ENCODE results near the gene BCL2L14.

The BCL2L14 gene

GRCh38 chr12:12054993-12055392 lies 15.7 kb upstream of the BCL2L14 start:
- DNase-seq (ENCODE audit: low spot score) = no peak

DNA sequence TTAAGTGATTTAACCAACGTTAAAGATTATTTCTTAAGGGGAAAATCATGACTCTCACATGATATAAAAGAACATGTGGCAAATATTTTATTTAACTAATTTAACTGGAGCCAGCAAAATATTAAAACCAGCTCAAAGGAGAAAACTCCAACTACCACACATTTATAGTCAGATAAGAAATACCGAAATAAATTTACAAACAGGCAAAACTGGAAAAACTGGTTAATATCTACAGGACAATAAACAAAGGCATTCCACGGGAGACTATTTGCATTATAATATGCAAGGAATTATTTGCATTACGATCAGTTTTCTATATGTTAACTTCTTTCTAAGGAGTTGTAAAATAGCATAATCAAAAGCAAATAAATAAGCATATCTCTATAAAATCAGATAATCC lies 13.8 kb upstream of the BCL2L14 start:
- no peak for DNase-seq (ENCODE audit: low spot score)

DNA sequence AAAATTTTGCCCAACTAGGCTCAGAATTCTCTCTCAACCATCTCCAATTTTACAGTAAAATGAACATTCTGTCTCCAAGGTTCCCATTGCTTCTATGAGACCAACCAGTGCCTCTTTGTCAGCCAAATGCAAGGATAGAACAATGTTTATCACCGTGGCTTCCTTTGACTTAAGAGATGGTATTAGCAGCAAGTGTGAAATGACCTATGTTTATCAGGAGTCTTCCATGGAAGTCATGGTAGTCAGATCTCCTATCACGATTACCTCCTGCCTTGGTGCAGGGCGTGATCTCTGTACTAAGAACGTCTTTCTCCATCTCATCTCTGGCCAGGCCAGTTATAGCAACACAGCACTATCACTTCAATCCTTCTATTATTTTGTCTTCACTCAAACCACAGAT lies 6.1 kb upstream of the BCL2L14 start:
- DNase-seq (ENCODE audit: low spot score) = no peak

- DNase-seq (ENCODE audit: low spot score) = no peak
Observed at GRCh38 chr12:12068751-12069150, 2.0 kb upstream of the BCL2L14 start.

GRCh38 chr12:12069821-12070548 lies 754 bp upstream of the BCL2L14 start:
- no peak for DNase-seq (ENCODE audit: low spot score)

DNA sequence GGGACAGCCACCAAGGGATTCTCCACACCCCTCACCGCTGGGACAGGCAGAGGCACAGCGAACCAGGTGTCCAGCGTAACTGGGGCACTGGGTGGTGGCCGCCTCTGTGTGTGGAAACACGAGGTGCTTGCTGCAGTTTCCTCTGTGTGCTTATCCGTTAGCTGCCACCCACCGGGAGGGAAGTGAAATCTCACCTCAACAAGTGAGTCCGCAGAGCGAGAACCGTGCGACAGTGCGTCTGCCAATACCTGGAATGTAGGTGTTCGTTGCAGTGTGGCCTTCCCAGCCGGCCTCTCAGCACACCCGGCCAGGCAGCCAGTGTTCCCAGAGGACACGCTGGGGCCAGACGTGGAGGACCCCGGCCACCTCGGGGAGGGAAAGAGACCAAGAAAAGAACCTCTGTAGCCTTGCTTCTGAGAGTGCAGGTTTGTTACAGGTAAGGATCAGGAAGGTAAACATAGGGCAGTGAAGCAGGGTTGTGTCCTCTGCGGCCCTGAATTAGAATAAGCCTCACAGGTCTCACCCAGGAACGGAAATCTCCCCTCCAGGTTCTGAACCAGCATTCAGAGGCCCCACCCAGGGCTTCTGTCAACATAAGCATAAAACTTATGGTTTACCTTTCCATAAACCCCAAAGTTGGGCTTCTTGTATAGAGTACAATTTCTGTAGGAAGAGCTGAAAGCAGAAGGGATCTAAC lies 1.5 kb downstream of the BCL2L14 start:
- no peak for DNase-seq (ENCODE audit: low spot score)

DNA sequence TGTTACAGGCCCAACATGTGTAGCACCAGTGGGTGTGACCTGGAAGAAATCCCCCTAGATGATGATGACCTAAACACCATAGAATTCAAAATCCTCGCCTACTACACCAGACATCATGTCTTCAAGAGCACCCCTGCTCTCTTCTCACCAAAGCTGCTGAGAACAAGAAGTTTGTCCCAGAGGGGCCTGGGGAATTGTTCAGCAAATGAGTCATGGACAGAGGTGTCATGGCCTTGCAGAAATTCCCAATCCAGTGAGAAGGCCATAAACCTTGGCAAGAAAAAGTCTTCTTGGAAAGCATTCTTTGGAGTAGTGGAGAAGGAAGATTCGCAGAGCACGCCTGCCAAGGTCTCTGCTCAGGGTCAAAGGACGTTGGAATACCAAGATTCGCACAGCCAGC lies 8.6 kb downstream of the BCL2L14 start:
- DNase-seq (ENCODE audit: low spot score) = no peak

- no peak for DNase-seq (ENCODE audit: low spot score)
Observed at GRCh38 chr12:12081836-12082497, 11.2 kb downstream of the BCL2L14 start.

DNA sequence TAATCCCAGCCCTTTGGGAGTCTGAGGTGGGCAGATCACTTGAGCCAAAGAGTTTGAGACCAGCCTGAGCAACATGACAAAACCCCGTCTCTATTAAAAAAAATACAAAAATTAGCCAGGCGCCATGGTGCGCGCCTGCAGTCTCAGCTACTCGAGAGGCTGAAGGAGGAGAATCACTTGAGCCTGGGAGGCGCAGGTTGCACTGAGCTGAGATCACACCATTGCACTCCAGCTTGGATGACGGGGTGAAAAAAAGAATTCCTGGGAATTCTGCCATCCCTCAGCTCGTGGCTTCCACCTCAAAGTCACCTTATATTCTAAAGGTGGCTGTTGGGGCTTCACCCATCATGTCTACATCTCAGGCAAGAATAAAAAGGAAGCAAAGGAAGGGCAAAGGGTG lies 12.9 kb downstream of the BCL2L14 start:
- DNase-seq (ENCODE audit: low spot score) = no peak

GRCh38 chr12:12086362-12086761 lies 15.6 kb downstream of the BCL2L14 start:
- no peak for DNase-seq (ENCODE audit: low spot score)

- DNase-seq (ENCODE audit: low spot score) = no peak
Observed at GRCh38 chr12:12086973-12087692, 16.4 kb downstream of the BCL2L14 start.

DNA sequence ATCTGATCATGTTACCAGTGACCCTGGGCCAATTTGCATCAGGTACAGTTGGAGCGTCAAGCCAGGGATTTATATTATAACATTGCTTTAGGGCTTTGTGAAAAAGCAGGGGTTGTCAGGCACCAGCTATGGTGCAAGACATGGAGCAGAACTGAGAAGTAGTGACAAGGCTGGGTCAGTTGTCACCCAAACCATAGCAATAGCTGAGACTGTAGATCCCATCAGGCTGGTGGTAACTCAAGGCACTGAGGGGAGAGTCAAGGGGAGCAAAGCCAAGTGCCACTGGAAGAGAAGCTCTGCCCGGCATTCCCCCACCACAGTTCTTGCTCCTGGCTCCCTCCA lies 16.9 kb downstream of the BCL2L14 start:
- DNase-seq (ENCODE audit: low spot score) = no peak

DNA sequence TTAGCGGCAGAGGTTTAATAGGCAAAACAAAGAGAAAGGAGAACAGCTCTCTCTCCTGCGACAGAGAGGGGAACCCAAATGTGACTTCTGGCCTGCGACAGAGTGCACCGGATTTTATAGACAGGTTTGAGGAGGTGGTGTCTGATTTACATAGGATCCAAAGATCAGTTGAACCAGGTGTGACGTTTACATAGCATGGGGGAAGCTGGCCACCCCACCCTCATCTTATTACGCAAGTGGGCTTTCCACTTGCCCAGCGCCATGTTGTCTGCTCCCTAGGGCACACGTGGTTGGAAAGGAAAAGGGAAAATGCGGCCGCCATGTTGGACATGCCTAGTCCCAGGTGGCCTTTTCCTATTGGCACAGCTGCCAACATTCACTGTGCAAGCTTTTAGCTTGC lies 17.4 kb downstream of the BCL2L14 start:
- no peak for DNase-seq (ENCODE audit: low spot score)

DNA sequence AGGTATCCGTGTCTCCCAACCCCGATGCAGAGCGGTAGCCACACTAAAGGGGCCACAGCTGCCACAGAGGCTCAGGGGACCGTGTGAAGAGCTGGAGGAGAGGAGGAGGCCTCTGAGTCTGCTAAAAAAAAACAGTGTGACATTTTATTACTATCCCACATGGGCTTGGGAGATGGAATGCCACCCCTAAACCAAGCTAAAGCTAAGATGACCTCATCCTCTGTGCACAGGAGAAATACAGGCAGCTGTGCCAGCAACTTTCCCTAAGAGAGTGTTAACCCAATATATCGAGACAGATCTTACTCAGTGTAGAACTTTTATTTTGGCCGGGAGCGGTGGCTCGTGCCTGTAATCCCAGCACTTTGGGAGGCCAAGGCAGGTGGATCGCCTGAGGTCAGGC lies 18.0 kb downstream of the BCL2L14 start:
- no peak for DNase-seq (ENCODE audit: low spot score)

DNA sequence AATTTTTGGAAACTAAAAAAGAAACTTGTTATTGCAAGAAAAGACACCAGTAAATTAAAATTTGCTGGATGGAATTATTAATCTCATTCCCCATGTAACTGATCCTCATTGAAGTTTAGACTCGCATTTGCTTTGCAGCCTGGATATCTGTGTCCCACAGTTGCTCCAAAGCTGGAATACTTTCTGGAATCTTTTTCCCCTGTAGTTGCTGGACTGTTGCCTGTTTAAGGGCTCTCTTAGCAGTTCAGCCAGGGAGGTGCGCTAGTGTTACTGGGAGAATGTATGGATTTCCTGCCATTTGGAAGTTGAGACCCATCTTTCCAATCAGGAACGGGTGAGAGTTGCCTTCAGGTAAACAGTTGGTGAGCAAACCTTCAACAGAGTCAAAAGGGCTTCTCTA lies 20.3 kb downstream of the BCL2L14 start:
- no peak for DNase-seq (ENCODE audit: low spot score)

DNA sequence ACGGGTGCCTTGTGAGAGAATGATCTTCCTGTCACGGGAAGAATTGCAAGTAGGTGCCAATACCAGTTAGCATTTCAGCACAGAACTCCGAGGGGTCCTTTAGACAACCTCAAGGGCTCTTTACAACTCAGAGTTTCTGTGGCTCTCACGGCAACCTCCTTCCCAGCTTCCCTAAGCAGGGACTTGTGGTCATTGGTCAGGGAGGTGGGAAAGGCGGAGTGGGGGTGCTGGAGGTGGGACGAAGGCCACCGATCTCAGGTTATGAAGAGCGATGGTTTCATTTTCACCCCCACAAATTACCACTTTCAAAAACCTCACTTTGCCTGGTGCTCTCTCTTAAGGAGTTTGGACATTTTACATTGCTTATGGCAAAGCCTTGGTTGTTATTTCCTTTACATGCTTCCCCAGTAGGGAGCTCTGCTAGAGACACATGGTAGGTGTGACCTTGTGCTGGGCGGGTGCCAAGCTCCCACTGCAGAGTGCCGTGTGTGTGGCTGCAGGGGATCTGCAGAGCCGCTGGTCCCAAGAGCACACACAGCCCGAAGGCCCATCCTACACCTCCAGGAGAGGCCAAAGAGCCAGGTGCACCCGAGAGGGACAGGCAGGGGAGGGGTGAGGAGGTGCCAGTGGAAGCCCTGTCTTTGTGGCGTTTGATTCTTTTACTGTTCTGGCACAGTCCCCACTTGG lies 21.4 kb downstream of the BCL2L14 start:
- no peak for DNase-seq (ENCODE audit: low spot score)

DNA sequence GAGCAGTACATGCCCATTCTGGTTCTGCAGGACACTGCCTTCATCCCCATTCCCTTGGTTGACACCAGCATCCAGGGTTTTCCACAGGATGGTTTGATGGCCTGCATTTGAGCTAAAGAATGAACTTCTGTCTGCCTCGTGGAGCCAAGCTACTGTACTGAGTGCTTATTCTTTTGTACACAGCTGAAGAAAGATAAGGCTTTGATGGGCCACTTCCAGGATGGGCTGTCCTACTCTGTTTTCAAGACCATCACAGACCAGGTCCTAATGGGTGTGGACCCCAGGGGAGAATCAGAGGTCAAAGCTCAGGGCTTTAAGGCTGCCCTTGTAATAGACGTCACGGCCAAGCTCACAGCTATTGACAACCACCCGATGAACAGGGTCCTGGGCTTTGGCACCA lies 23.7 kb downstream of the BCL2L14 start:
- DNase-seq (ENCODE audit: low spot score) = no peak

GRCh38 chr12:12095021-12095420 lies 24.3 kb downstream of the BCL2L14 start:
- no peak for DNase-seq (ENCODE audit: low spot score)

DNA sequence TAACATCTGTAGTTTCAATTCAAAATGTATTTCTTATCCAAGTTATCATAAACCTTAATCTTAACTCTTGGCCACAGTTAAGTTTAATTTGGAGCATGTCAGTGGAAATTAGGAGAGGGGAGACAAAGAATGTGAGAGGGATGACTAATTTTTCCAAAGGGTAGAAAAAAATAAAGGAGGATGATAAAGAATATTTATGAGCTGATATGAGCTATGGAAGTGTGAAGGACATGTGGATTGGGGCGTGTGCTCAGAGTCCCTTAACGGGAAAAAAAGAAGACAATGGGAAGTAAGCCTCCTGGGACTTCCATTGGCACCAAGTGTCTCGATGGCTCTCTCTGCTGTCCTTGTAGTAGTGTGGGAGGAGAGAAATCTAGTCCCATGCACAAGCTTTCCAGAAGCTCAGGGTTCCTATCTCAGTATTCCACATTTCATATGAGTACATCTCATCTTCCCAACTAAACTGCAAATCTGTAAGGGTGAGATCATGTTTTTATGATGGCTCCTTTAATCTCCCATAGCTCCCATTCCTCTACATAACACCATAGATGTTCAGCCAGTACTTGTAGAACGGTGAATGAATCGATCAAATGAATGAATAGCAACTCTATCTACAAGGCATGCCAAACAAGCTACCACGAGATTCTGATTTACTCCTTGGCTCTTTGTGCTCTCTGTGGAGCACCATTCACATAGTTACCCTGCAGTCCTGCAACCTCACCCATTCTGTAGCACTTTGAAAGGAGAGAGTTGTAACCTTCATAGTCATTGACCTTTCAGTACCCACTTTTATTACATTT lies 27.4 kb downstream of the BCL2L14 start:
- no peak for DNase-seq (ENCODE audit: low spot score)

GRCh38 chr12:12098691-12099015 lies 27.9 kb downstream of the BCL2L14 start:
- no peak for DNase-seq (ENCODE audit: low spot score)

- DNase-seq (ENCODE audit: low spot score) = no peak
Observed at GRCh38 chr12:12099102-12099501, 28.4 kb downstream of the BCL2L14 start.

DNA sequence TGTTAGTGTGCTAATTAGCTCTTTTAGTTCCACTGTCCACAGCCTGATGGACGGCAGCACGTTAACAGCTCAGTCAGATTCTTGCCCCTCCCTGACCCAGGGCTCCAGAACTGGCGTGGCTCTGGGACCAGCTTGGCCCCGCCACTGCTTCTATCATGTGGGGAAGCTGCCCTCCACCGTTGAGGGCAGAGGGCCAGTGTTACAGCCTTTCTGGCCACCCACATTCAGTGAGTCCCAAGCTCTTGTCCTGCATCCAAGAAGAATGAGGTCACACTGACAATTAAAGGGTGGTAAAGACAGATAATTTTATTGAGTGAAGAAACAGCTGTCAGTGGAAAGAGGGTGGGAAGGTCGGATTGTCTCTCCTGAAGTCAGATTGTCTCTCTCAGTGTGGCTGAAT lies 36.9 kb downstream of the BCL2L14 start:
- no peak for DNase-seq (ENCODE audit: low spot score)
